Mucosa of gallbladder (tissue), 1 donor: ENCODE results near the gene RMC1. TPM values are rescaled to one million over a fixed set of nuclear protein-coding genes. Genes with fewer than 3 reads are reported as not detected.
A peak's percentile ranks its signal among the peaks of the same experiment; 100 is the strongest.
"Not testable (repeated sequence)": the region's sequence is repeated elsewhere in the genome, so short reads cannot be mapped to it uniquely, and the experiment has no call there.

ENCODE experiments used
- DNase-seq: peaks from one replicate; pipeline ENCODE4 v3.0.0-alpha.2; 2020; ENCODE audit warnings: low spot score
- total RNA-seq: library from RNA; stranded (reverse); gene quantifications from one replicate; pipeline ENCODE4 v1.2.1, GENCODE V29; 2021
- donor health status: DM: no; HTN: no; CAD: no.

RMC1 gene
- total RNA-seq, 1 donor from 2014 or later: 27.0 TPM

GRCh38 chr18:23531912-23532311 lies 28.6 kb downstream of the RMC1 start:
- no peak for DNase-seq

- no peak for DNase-seq
Observed at GRCh38 chr18:23532848-23533247, 29.5 kb downstream of the RMC1 start.

GRCh38 chr18:23534276-23534675 lies 31.0 kb downstream of the RMC1 start:
- no peak for DNase-seq

GRCh38 chr18:23536204-23536603 lies 32.9 kb downstream of the RMC1 start:
- DNase-seq: no peak

GRCh38 chr18:23537274-23537673 lies 34.0 kb downstream of the RMC1 start:
- DNase-seq: no peak

- DNase-seq: no peak
Observed at GRCh38 chr18:23538001-23538400, 34.7 kb downstream of the RMC1 start.

- DNase-seq: no peak
Observed at GRCh38 chr18:23538870-23539269, 35.6 kb downstream of the RMC1 start.

- no peak for DNase-seq
Observed at GRCh38 chr18:23539296-23539695, 36.0 kb downstream of the RMC1 start.

GRCh38 chr18:23539911-23540525 lies 36.7 kb downstream of the RMC1 start:
- DNase-seq: no peak

GRCh38 chr18:23540867-23541266 lies 37.6 kb downstream of the RMC1 start:
- peak; percentile 29 for DNase-seq

- no peak for DNase-seq
Observed at GRCh38 chr18:23541349-23542093, 38.2 kb downstream of the RMC1 start.

- DNase-seq: no peak
Observed at GRCh38 chr18:23542461-23542860, 39.1 kb downstream of the RMC1 start.

GRCh38 chr18:23545247-23545789 lies 42.0 kb downstream of the RMC1 start:
- DNase-seq: no peak

GRCh38 chr18:23547306-23547705 lies 44.0 kb downstream of the RMC1 start:
- DNase-seq: no peak

GRCh38 chr18:23547846-23548245 lies 44.5 kb downstream of the RMC1 start:
- DNase-seq: peak; percentile 56

- no peak for DNase-seq
Observed at GRCh38 chr18:23548275-23548674, 45.0 kb downstream of the RMC1 start.

- no peak for DNase-seq
Observed at GRCh38 chr18:23548719-23549118, 45.4 kb downstream of the RMC1 start.

- no peak for DNase-seq
Observed at GRCh38 chr18:23550898-23551297, 47.6 kb downstream of the RMC1 start.

GRCh38 chr18:23551978-23552377 lies 48.7 kb downstream of the RMC1 start:
- DNase-seq: no peak

GRCh38 chr18:23552505-23552904 lies 49.2 kb downstream of the RMC1 start:
- no peak for DNase-seq

- DNase-seq: no peak
Observed at GRCh38 chr18:23553887-23554286, 50.6 kb downstream of the RMC1 start.

GRCh38 chr18:23556145-23556780 lies 53.0 kb downstream of the RMC1 start:
- DNase-seq: no peak

GRCh38 chr18:23557511-23557910 lies 54.2 kb downstream of the RMC1 start:
- DNase-seq: not testable (repeated sequence)
